Activated CD8-positive, alpha-beta memory T cell treated with anti-CD3 and anti-CD28 coated beads for 36 hours (primary cell): ENCODE data around the gene GRIP2. TPM values are rescaled to one million over a fixed set of nuclear protein-coding genes. Genes with fewer than 3 reads are reported as not detected.
"Not testable (repeated sequence)": the region's sequence is repeated elsewhere in the genome, so short reads cannot be mapped to it uniquely, and the experiment has no call there.

ENCODE experiments used
- CTCF ChIA-PET: fragments of 350-600 bp; sonication (Branson Sonifier 250); formaldehyde crosslinking; loops from one replicate; lab custom pipeline; 2021; ENCODE audit warnings: antibody characterized with exemption; lab: Charles Lee
- POLR2A ChIA-PET: fragments of 350-600 bp; sonication (Branson Sonifier 250); formaldehyde crosslinking; loops from one replicate; lab custom pipeline; 2021; ENCODE audit warnings: antibody characterized with exemption; lab: Charles Lee
- total RNA-seq, 2 experiments: library from RNA; stranded (reverse); gene quantifications; one replicate each; pipeline ENCODE4 v1.2.3, GENCODE V29; 2021

Gene GRIP2
- total RNA-seq, 2 experiments from 2014 or later: not detected

GRCh38 chr3:14525685-14526631 lies 14.2 kb downstream of the GRIP2 start:
- ChIA-PET CTCF (interaction anchor here (0.8 kb wide), 1 partner anchor 264 kb away, joined by 3 read pairs; no protein-coding TSS in a partner anchor), POLR2A (no interaction called here)

GRCh38 chr3:14524920-14525660 lies 15.1 kb downstream of the GRIP2 start:
- ChIA-PET POLR2A (no interaction called here), CTCF (no interaction called here)

DNA sequence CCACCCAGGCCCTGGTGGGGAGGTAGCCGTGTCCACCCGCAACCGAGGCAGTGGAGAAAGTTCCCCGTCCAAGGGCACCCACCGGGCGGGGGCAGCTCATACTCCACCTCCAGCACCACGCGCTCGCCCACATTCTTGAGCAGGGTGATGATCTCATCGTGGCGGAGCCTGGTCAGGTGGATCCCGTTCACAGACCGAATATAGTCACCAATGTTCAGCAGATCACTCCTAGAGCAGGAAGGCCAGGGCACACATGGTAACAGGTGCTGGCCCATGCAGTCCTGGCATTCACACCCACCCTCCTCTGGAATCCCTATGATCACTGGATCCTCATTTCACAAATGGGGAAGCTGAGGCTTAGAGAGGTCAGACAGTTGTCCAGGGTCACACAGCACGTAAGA lies 15.8 kb downstream of the GRIP2 start:
- ChIA-PET POLR2A (no interaction called here), CTCF (interaction anchor here (0.6 to 1.0 kb wide), 2 partner anchors 15 to 104 kb away, joined by 3 read pairs; no protein-coding TSS in a partner anchor)

DNA sequence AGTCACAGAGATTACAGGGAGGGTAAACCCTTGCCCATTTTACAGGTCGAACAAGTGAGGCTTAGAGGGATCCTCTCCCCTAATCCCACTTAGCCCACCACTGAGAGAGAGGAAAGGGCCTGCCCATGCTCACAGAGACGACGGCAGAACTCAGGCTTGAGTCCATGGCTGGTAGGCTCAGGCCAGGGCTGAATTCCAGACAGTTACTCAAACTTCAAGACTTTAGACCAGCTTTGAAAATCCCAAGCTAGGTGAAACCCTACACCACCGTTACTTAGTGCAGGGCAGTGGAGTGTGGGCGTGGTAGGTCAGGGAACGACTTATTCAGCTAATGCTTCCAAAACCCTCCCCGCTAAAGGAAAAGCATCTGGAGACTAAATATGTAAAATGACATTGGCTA lies 16.4 kb downstream of the GRIP2 start:
- CTCF ChIA-PET: interaction anchor here (0.6 to 1.0 kb wide), 3 partner anchors 15 to 104 kb away, joined by 3 read pairs; no protein-coding TSS in a partner anchor

DNA sequence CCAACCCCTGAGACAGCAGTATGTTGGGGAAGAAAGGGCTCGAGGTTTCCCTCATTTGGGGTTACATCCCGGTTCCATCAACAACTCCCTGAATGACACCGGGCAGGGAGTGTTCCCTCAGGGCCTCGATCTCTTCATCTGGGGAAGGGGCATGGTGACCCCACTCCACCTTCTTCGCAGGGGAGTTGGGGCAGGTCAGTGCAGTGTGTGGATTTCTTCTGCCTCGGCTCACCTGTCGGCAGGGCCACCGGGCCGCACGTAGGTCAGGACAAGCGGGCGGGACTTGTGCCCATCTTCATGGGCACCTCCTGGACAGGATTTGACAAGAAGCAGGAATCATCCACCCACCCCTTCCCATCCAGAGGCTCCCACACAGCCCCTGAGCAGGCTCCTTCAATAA lies 17.4 kb downstream of the GRIP2 start:
- ChIA-PET POLR2A (no interaction called here), CTCF (no interaction called here)

More for the DNA sequence above, 16.4 kb downstream of the GRIP2 start:
- POLR2A ChIA-PET: no interaction called here

DNA sequence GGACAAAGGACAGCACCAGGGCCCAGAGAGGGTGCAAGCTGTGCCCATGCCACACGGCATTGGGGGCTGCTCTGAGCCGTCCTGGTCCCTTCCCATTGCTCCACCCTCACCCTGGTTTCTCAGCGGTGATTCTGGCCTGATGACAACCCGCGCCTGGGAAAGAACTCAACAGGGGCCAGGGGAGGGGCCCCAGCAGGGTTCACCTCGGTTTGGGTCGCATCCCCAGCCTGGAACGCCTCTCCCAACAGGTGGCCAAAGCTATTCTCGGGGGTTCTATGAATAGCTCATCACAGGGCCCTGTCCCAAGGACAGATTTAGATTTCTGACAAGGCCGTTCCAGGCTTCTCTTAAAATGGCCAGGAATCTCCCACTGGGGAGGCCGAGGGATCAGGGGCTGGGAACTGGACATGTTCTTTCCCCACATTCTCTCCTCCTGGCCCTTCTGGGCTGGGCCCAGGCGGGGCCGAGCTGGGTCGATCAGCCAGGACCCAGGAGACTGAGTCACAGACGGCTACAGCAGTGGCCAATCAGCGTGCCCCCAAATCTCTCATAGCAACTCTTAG lies 17.9 kb downstream of the GRIP2 start:
- ChIA-PET CTCF (no interaction called here), POLR2A (no interaction called here)

DNA sequence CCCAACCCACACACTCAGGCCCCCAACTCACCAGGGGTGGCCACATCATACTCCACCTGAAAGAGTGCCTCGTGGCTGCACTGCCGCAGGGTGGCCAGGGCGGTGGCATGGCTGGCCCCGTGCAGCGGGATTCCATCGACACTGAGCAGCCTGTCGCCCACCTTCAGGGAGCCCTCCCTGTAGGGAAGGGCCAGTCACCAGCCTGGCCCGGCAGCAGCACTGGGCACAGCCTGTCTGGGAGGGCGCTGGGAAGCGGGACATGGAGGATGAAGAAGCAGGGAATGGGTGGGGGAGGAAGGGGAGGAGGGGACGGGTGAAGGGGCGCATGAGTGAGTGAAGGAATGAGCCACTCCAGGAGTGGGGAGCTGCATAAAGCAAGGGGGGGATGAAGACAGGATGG lies 18.5 kb downstream of the GRIP2 start:
- ChIA-PET CTCF (no interaction called here), POLR2A (no interaction called here)

DNA sequence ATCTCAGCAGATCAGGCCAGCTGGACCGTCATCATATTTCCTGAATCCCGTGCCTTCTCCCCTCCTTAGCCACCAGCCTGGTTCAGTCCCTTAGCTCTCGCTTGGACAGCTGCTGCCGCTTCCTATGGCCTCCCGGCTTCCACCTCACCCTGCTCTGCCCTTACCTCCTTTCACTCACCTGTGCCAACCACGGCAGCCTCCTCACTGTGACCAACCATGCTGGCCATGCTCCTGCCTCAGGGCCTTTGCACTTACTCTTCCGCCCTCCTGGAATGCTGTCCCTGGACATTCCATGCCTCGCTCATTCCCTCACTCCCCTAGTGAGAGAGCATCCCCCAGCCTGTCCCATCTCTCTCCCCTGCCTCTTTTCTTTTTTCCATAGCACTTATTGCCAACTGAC lies 19.2 kb downstream of the GRIP2 start:
- POLR2A ChIA-PET: no interaction called here
- CTCF ChIA-PET: no interaction called here

GRCh38 chr3:14520149-14520548 lies 20.0 kb downstream of the GRIP2 start:
- POLR2A ChIA-PET: no interaction called here
- CTCF ChIA-PET: no interaction called here

DNA sequence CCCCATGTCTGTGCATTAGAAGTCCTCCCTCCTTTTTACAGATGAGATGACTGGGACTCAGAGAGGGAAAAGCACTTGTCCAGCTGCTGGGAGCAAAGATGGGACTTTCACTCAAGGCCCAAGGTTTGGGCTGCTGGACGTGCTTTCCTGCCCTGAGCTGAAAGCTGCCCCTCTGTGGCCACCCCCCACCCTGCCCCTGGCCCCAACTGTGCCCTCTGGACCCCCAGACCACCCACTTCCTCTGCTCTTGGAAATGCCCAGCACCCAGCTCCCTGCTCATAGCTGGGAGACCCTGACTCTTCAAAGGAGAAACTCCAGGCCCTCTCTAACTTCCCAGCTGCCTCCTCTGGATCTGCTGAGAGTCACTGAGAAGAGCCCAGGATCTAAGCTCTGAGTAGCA lies 20.7 kb downstream of the GRIP2 start:
- ChIA-PET POLR2A (no interaction called here), CTCF (no interaction called here)

DNA sequence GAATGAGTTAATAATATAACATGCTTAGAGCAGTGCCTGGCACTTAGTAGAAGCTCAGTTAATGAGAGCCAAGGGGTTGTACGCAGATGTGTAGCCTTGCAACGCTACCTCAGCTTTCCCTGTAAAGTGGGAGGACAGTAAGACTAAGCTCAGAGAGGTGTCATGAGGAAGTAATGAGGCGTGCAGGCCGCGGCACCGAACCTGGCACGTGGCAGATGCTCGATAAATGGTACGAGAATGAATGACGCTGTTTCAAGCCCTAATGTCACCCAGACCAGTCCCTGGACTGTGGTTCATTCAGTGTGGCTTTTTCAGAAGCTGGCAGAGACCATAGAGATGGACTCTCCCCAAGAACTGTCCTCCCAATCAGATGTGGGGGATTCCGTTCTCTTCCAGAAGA lies 21.2 kb downstream of the GRIP2 start:
- CTCF ChIA-PET: no interaction called here
- POLR2A ChIA-PET: no interaction called here

DNA sequence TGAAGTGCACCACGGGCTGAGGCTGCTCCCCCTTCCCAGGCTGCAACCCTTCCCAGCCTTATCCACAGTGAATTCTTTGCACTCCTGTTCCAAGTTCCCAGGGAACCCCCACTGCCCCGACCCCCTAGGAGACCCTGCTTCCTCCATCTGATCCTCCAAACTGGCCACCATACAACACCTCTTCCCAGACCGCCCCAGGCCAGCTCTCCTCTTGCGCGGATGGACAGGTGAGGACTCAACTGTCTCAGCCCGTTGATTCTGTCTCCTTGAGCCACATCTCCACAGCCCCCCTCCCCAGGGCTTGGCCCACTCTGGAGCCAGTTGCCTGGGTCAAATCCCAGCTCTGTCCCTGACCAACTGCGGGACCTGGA lies 21.7 kb downstream of the GRIP2 start:
- ChIA-PET CTCF (no interaction called here), POLR2A (no interaction called here)

- CTCF ChIA-PET: no interaction called here
- POLR2A ChIA-PET: no interaction called here
These were observed 22.3 kb downstream of the GRIP2 start for GRCh38 chr3:14517601-14518431.

- ChIA-PET POLR2A (no interaction called here), CTCF (no interaction called here)
These were observed 23.3 kb downstream of the GRIP2 start for GRCh38 chr3:14516738-14517345.

DNA sequence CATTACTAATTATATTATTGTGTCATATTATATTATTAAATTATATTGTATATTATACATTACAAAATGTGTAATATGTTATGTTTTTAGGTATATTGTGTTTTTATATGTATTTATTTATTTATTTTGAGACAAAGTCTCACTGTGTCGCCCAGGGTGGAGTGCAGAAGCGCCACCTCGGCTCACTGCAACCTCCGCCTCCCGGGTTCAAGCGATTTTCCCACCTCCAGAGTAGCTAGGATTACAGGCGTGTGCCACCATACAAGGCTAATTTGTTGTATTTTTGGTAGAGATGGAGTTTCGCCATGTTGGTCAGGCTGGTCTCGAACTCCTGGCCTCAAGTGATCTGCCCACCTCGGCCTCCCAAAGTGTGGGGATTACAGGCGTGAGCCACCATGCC lies 24.6 kb downstream of the GRIP2 start:
- CTCF ChIA-PET, POLR2A ChIA-PET: not testable (repeated sequence)

DNA sequence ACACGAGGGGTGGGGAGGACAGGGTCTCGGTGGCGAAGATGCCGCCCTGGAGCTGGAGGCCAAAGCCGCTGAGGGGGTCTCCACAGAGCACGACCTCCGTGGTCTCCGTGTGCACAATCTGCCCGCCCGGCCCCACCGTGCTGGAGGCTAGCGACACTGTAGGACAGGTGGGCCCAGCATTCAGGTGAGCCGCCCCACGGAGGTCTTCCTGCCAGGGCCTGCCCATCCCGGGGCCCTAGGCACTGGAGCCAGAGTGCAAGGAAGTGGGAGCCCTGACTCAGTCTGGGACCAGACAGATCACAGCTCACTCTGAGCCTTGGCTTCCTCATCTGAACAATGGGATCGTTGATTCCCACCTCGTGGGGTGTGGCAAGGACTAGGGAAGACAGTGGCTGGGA lies 25.8 kb downstream of the GRIP2 start:
- ChIA-PET CTCF (no interaction called here), POLR2A (no interaction called here)

DNA sequence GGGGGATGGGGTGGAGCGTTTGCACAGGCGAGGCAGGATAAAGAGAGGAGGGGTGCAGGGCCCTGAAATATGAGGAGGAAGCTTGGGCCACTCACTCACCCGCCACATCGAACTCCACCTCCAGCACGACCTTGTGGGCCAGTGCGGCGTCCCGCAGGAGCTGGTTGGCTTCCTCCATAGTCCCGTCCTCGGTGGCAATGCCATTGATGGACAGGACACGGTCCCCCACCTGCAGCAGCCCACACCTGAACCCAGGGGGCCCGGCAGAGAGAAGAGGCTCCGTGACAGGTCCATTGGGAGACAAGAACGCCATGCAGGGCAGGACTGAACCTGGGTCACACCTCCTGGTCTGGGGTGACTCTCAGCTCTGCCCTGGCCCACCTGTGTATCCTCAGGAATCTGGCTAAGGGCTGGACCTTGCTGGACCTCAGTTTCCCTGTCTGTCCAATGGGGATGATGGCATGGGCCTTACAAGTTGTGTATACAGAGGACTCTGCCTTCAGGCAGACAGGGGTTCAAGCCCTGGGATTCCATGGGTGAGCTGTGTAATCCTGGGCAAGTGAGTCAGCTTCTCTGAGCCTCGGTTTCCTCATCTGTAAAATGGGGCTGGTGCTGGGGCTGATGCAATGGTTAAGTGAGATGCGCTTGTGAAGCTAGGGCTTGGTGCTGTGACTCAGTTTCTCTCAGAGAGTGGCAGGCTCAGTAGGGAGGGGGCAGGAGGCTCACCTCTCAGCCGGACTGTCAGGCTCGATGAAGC lies 26.4 kb downstream of the GRIP2 start:
- ChIA-PET CTCF (no interaction called here), POLR2A (no interaction called here)

- ChIA-PET POLR2A (no interaction called here), CTCF (no interaction called here)
These were observed 27.2 kb downstream of the GRIP2 start for GRCh38 chr3:14512942-14513327.
